CD4-positive, alpha-beta T cell treated with Interleukin-6 for 4 hours (primary cell): ENCODE measurements around the gene MEF2C.

Experiments used
- DNase-seq: peaks from one replicate; pipeline ENCODE4 v3.0.0-alpha.2; 2020; ENCODE audit warnings: mixed read lengths

Gene MEF2C

GRCh38 chr5:88826646-88827585 lies 56.1 kb downstream of the MEF2C start:
- DNase-seq, result no peak

- no peak for DNase-seq
Measured at GRCh38 chr5:88825584-88826315, 57.2 kb downstream of the MEF2C start.

GRCh38 chr5:88824892-88825583 lies 57.9 kb downstream of the MEF2C start:
- no peak for DNase-seq

GRCh38 chr5:88824141-88824540 lies 58.8 kb downstream of the MEF2C start:
- no peak for DNase-seq

- no peak for DNase-seq
Measured at GRCh38 chr5:88823201-88823600, 59.8 kb downstream of the MEF2C start.

- no peak for DNase-seq
Measured at GRCh38 chr5:88821161-88821560, 61.8 kb downstream of the MEF2C start.

GRCh38 chr5:88820581-88820980 lies 62.4 kb downstream of the MEF2C start:
- DNase-seq, result no peak

GRCh38 chr5:88819301-88819999 lies 63.5 kb downstream of the MEF2C start:
- DNase-seq, result no peak

- DNase-seq, result no peak
Measured at GRCh38 chr5:88818296-88818695, 64.7 kb downstream of the MEF2C start.

GRCh38 chr5:88816195-88816594 lies 66.8 kb downstream of the MEF2C start:
- no peak for DNase-seq

- DNase-seq, result no peak
Measured at GRCh38 chr5:88815050-88815789, 67.8 kb downstream of the MEF2C start.

GRCh38 chr5:88813805-88814575 lies 69.0 kb downstream of the MEF2C start:
- DNase-seq, result no peak

- no peak for DNase-seq
Measured at GRCh38 chr5:88813244-88813643, 69.7 kb downstream of the MEF2C start.

- no peak for DNase-seq
Measured at GRCh38 chr5:88808153-88808552, 74.8 kb downstream of the MEF2C start.

- no peak for DNase-seq
Measured at GRCh38 chr5:88807327-88807726, 75.7 kb downstream of the MEF2C start.

GRCh38 chr5:88806338-88806737 lies 76.6 kb downstream of the MEF2C start:
- DNase-seq, result no peak

GRCh38 chr5:88805151-88805784 lies 77.7 kb downstream of the MEF2C start:
- no peak for DNase-seq

- no peak for DNase-seq
Measured at GRCh38 chr5:88804444-88804843, 78.5 kb downstream of the MEF2C start.

GRCh38 chr5:88803309-88803708 lies 79.7 kb downstream of the MEF2C start:
- no peak for DNase-seq

- no peak for DNase-seq
Measured at GRCh38 chr5:88799938-88800535, 82.9 kb downstream of the MEF2C start.
